ENCODE data around the gene GTPBP4. TPM values are rescaled to one million over a fixed set of nuclear protein-coding genes. Genes with fewer than 3 reads are reported as not detected.
A peak's percentile ranks its signal among the peaks of the same experiment; 100 is the strongest.

GTPBP4 gene
- total and polyA plus RNA-seq, 4 experiments from 2014 or later: 22.7 to 47.0 (median 35.7) TPM

GRCh38 chr10:966466-967235, 21.6 kb upstream of the GTPBP4 start:
- Histone ChIP-seq H3K36me3 (ENCODE audit: insufficient read depth, low read length) (no peaks in the 10 kb centered on the region), H3K4me3 (ENCODE audit: low read length in 2 of 2) (no peak overlapping the region), H3K9me3 (ENCODE audit: control insufficient read depth in 1 of 2, low read length in 2 of 2) (no peaks in the 10 kb centered on the region), H3K27me3 (ENCODE audit: insufficient read depth, low read length) (no peaks in the 10 kb centered on the region), H3K4me1 (ENCODE audit: insufficient read depth, low read length) (peaks cover 10% of the 10 kb centered on the region), H3K27ac (ENCODE audit: low read depth, low read length) (no peak overlapping the region)
- intact Hi-C loops (cut with micrococcal nuclease): no loop called here
- Mint-ChIP-seq H3K27me3 (peaks cover 8 to 17% of the 10 kb centered on the region in 2 donors), H3K4me1 (peaks cover 4 to 13% (median 11%) of the 10 kb centered on the region in 4 donors), H3K4me3 (peak overlapping the region in 1 of 8 donors; percentile 26), H3K27ac (no peak overlapping the region), H3K36me3 (peaks cover 0 to 3% of the 10 kb centered on the region in 2 donors), H3K9me3 (peaks cover 0 to 9% (median 4%) of the 10 kb centered on the region in 8 donors)
- ChIA-PET CTCF (ENCODE audit: partially characterized antibody) (interaction anchor here (0.6 kb wide), 1 partner anchor 108 kb away, joined by 3 read pairs; no protein-coding TSS in a partner anchor), POLR2A (ENCODE audit: partially characterized antibody) (no interaction called here)
- no peak for DNase-seq

- intact Hi-C loops (cut with micrococcal nuclease): no loop called here
- no peaks in the 10 kb centered on the region for H3K27me3 ChIP-seq (ENCODE audit: insufficient read depth, low read length)
- H3K4me1 Mint-ChIP-seq: peaks cover 4 to 13% (median 11%) of the 10 kb centered on the region in 4 donors
- H3K4me3 ChIP-seq (ENCODE audit: low read length in 2 of 2): no peak overlapping the region
- H3K4me3 Mint-ChIP-seq: no peak overlapping the region
- peaks cover 10% of the 10 kb centered on the region for H3K4me1 ChIP-seq (ENCODE audit: insufficient read depth, low read length)
- H3K27me3 Mint-ChIP-seq: peaks cover 8 to 18% of the 10 kb centered on the region in 2 donors
- ChIA-PET CTCF (ENCODE audit: partially characterized antibody) (no interaction called here), POLR2A (ENCODE audit: partially characterized antibody) (no interaction called here)
- H3K9me3 ChIP-seq (ENCODE audit: control insufficient read depth in 1 of 2, low read length in 2 of 2): no peaks in the 10 kb centered on the region
- H3K36me3 Mint-ChIP-seq: peaks cover 0 to 4% of the 10 kb centered on the region in 2 donors
- DNase-seq: no peak
- no peak overlapping the region for H3K27ac ChIP-seq (ENCODE audit: low read depth, low read length)
- H3K27ac Mint-ChIP-seq: no peak overlapping the region
- H3K36me3 ChIP-seq (ENCODE audit: insufficient read depth, low read length): no peaks in the 10 kb centered on the region
- peaks cover 0 to 14% (median 6%) of the 10 kb centered on the region in 8 donors for H3K9me3 Mint-ChIP-seq
Observed at GRCh38 chr10:968546-969199, 19.6 kb upstream of the GTPBP4 start.

- Mint-ChIP-seq H3K4me3 (no peak overlapping the region), H3K27me3 (peaks cover 8 to 18% of the 10 kb centered on the region in 2 donors), H3K9me3 (peaks cover 0 to 14% (median 6%) of the 10 kb centered on the region in 8 donors), H3K36me3 (peaks cover 0 to 4% of the 10 kb centered on the region in 2 donors), H3K4me1 (peaks cover 4 to 13% (median 11%) of the 10 kb centered on the region in 4 donors), H3K27ac (peak overlapping the region in 1 of 7 donors; percentile 53)
- no peak for DNase-seq
- no peak overlapping the region for H3K27ac ChIP-seq (ENCODE audit: low read depth, low read length)
- H3K36me3 ChIP-seq (ENCODE audit: insufficient read depth, low read length): no peaks in the 10 kb centered on the region
- H3K27me3 ChIP-seq (ENCODE audit: insufficient read depth, low read length): no peaks in the 10 kb centered on the region
- no peak overlapping the region for H3K4me3 ChIP-seq (ENCODE audit: low read length in 2 of 2)
- CTCF ChIA-PET (ENCODE audit: partially characterized antibody): no interaction called here
- peaks cover 10% of the 10 kb centered on the region for H3K4me1 ChIP-seq (ENCODE audit: insufficient read depth, low read length)
- intact Hi-C loops (cut with micrococcal nuclease): no loop called here
- POLR2A ChIA-PET (ENCODE audit: partially characterized antibody): no interaction called here
- no peaks in the 10 kb centered on the region for H3K9me3 ChIP-seq (ENCODE audit: control insufficient read depth in 1 of 2, low read length in 2 of 2)
Observed at GRCh38 chr10:969473-970150, 18.6 kb upstream of the GTPBP4 start.

- Mint-ChIP-seq H3K27me3 (peaks cover 5 to 18% of the 10 kb centered on the region in 2 donors), H3K27ac (no peak overlapping the region), H3K4me1 (peaks cover 4 to 13% (median 11%) of the 10 kb centered on the region in 4 donors), H3K4me3 (no peak overlapping the region), H3K9me3 (peaks cover 0 to 14% (median 6%) of the 10 kb centered on the region in 8 donors), H3K36me3 (peaks cover 0 to 4% of the 10 kb centered on the region in 2 donors)
- Histone ChIP-seq H3K4me1 (ENCODE audit: insufficient read depth, low read length) (peaks cover 10% of the 10 kb centered on the region), H3K27me3 (ENCODE audit: insufficient read depth, low read length) (no peaks in the 10 kb centered on the region), H3K27ac (ENCODE audit: low read depth, low read length) (no peak overlapping the region), H3K9me3 (ENCODE audit: control insufficient read depth in 1 of 2, low read length in 2 of 2) (no peaks in the 10 kb centered on the region), H3K36me3 (ENCODE audit: insufficient read depth, low read length) (no peaks in the 10 kb centered on the region), H3K4me3 (ENCODE audit: low read length in 2 of 2) (no peak overlapping the region)
- CTCF ChIA-PET (ENCODE audit: partially characterized antibody): no interaction called here
- POLR2A ChIA-PET (ENCODE audit: partially characterized antibody): no interaction called here
- intact Hi-C loops (cut with micrococcal nuclease): no loop called here
- no peak for DNase-seq
Observed at GRCh38 chr10:970311-971149, 17.7 kb upstream of the GTPBP4 start.

GRCh38 chr10:971150-971542, 17.1 kb upstream of the GTPBP4 start:
- no peaks in the 10 kb centered on the region for H3K27me3 ChIP-seq (ENCODE audit: insufficient read depth, low read length)

GRCh38 chr10:971613-972012, 16.6 kb upstream of the GTPBP4 start:
- intact Hi-C loops (cut with micrococcal nuclease): no loop called here
- Mint-ChIP-seq H3K36me3 (peaks cover 0 to 7% of the 10 kb centered on the region in 2 donors), H3K4me3 (no peak overlapping the region), H3K27me3 (peaks cover 5 to 16% of the 10 kb centered on the region in 2 donors), H3K27ac (no peak overlapping the region), H3K4me1 (peaks cover 4 to 13% (median 11%) of the 10 kb centered on the region in 4 donors), H3K9me3 (peaks cover 0 to 14% (median 6%) of the 10 kb centered on the region in 8 donors)
- Histone ChIP-seq H3K9me3 (ENCODE audit: control insufficient read depth in 1 of 2, low read length in 2 of 2) (no peaks in the 10 kb centered on the region), H3K4me3 (ENCODE audit: low read length in 2 of 2) (no peak overlapping the region), H3K27me3 (ENCODE audit: insufficient read depth, low read length) (no peaks in the 10 kb centered on the region), H3K36me3 (ENCODE audit: insufficient read depth, low read length) (no peaks in the 10 kb centered on the region), H3K27ac (ENCODE audit: low read depth, low read length) (no peak overlapping the region), H3K4me1 (ENCODE audit: insufficient read depth, low read length) (peaks cover 10% of the 10 kb centered on the region)
- POLR2A ChIA-PET (ENCODE audit: partially characterized antibody): no interaction called here
- CTCF ChIA-PET (ENCODE audit: partially characterized antibody): no interaction called here
- no peak for DNase-seq

More at GRCh38 chr10:971150-971542, 17.1 kb upstream of the GTPBP4 start:
- no peak for DNase-seq
- POLR2A ChIA-PET (ENCODE audit: partially characterized antibody): no interaction called here
- Mint-ChIP-seq H3K4me3 (no peak overlapping the region), H3K4me1 (peaks cover 4 to 13% (median 11%) of the 10 kb centered on the region in 4 donors), H3K36me3 (peaks cover 0 to 4% of the 10 kb centered on the region in 2 donors), H3K27ac (no peak overlapping the region), H3K27me3 (peaks cover 5 to 16% of the 10 kb centered on the region in 2 donors), H3K9me3 (peaks cover 0 to 14% (median 5%) of the 10 kb centered on the region in 8 donors)
- intact Hi-C loops (cut with micrococcal nuclease): no loop called here
- peaks cover 10% of the 10 kb centered on the region for H3K4me1 ChIP-seq (ENCODE audit: insufficient read depth, low read length)
- H3K4me3 ChIP-seq (ENCODE audit: low read length in 2 of 2): no peak overlapping the region
- CTCF ChIA-PET (ENCODE audit: partially characterized antibody): no interaction called here
- no peaks in the 10 kb centered on the region for H3K9me3 ChIP-seq (ENCODE audit: control insufficient read depth in 1 of 2, low read length in 2 of 2)
- no peaks in the 10 kb centered on the region for H3K36me3 ChIP-seq (ENCODE audit: insufficient read depth, low read length)
- no peak overlapping the region for H3K27ac ChIP-seq (ENCODE audit: low read depth, low read length)

Measured in CD4-positive, alpha-beta memory T cell (primary cell).